ENCODE data around the gene LMOD3. TPM values are rescaled to one million over a fixed set of nuclear protein-coding genes. Genes with fewer than 3 reads are reported as not detected.
A peak's percentile ranks its signal among the peaks of the same experiment; 100 is the strongest.

The LMOD3 gene
- total and polyA plus RNA-seq, 3 experiments from 2014 or later = 0.14 TPM; not detected in 2

GRCh38 chr3:69082805-69083204, 39.6 kb downstream of the LMOD3 start:
- Mint-ChIP-seq H3K36me3 (peaks cover 0 to 31% (median 0%) of the 10 kb centered on the region in 3 donors), H3K4me1 (peaks cover 73 to 78% (median 75%) of the 10 kb centered on the region in 3 donors), H3K27ac (peak overlapping the region; percentile 84 to 99 (median 98)), H3K9me3 (no peaks in the 10 kb centered on the region), H3K27me3 (no peaks in the 10 kb centered on the region), H3K4me3 (peak overlapping the region; percentile 33 to 90 (median 71))
- peaks cover 69% of the 10 kb centered on the region for H3K4me1 ChIP-seq (ENCODE audit: insufficient read depth, low read length)
- H3K36me3 ChIP-seq (ENCODE audit: insufficient read depth, low read length) = no peaks in the 10 kb centered on the region
- H3K27ac ChIP-seq (ENCODE audit: low read depth, low read length) = peak overlapping the region; percentile 17
- peak overlapping the region; percentile 26 for H3K4me3 ChIP-seq (ENCODE audit: low read length)
- H3K9me3 ChIP-seq (ENCODE audit: low read length) = no peaks in the 10 kb centered on the region
- ChIA-PET CTCF (interaction anchor here (1.1 to 1.6 kb wide), 2 partner anchors 30 to 38 kb away, joined by 3 to 5 read pairs; partner anchors contain the start of gene TMF1), POLR2A (interaction anchor here (1.9 kb wide), 1 partner anchor 32 kb away, joined by 5 read pairs; no protein-coding TSS in a partner anchor)
- DNase-seq = peak; percentile 44 to 71 (median 53)
- H3K27me3 ChIP-seq (ENCODE audit: insufficient read depth, low read length, poor library complexity, severe bottlenecking) = no peaks in the 10 kb centered on the region

GRCh38 chr3:69082361-69082760, 40.0 kb downstream of the LMOD3 start:
- Histone ChIP-seq H3K27me3 (ENCODE audit: insufficient read depth, low read length, poor library complexity, severe bottlenecking) (no peaks in the 10 kb centered on the region), H3K27ac (ENCODE audit: low read depth, low read length) (peak overlapping the region; percentile 17), H3K4me3 (ENCODE audit: low read length) (no peak overlapping the region), H3K9me3 (ENCODE audit: low read length) (no peaks in the 10 kb centered on the region), H3K36me3 (ENCODE audit: insufficient read depth, low read length) (no peaks in the 10 kb centered on the region), H3K4me1 (ENCODE audit: insufficient read depth, low read length) (peaks cover 68% of the 10 kb centered on the region)
- CTCF ChIA-PET = interaction anchor here (1.1 to 1.6 kb wide), 2 partner anchors 30 to 38 kb away, joined by 3 to 5 read pairs; partner anchors contain the start of gene TMF1
- no peaks in the 10 kb centered on the region for H3K9me3 Mint-ChIP-seq
- peak overlapping the region in 5 of 7 donors; percentile 33 to 90 (median 76) for H3K4me3 Mint-ChIP-seq
- POLR2A ChIA-PET = interaction anchor here (1.9 kb wide), 1 partner anchor 31 kb away, joined by 5 read pairs; no protein-coding TSS in a partner anchor
- peaks cover 74 to 78% (median 77%) of the 10 kb centered on the region in 3 donors for H3K4me1 Mint-ChIP-seq
- no peak for DNase-seq
- H3K36me3 Mint-ChIP-seq = peaks cover 0 to 32% (median 0%) of the 10 kb centered on the region in 3 donors
- peak overlapping the region; percentile 84 to 99 (median 98) for H3K27ac Mint-ChIP-seq
- no peaks in the 10 kb centered on the region for H3K27me3 Mint-ChIP-seq

GRCh38 chr3:69081583-69082262, 40.7 kb downstream of the LMOD3 start:
- H3K4me1 Mint-ChIP-seq = peaks cover 74 to 79% (median 77%) of the 10 kb centered on the region in 3 donors
- Histone ChIP-seq H3K4me1 (ENCODE audit: insufficient read depth, low read length) (peaks cover 63% of the 10 kb centered on the region), H3K9me3 (ENCODE audit: low read length) (no peaks in the 10 kb centered on the region), H3K4me3 (ENCODE audit: low read length) (peak overlapping the region; percentile 21), H3K27ac (ENCODE audit: low read depth, low read length) (no peak overlapping the region), H3K27me3 (ENCODE audit: insufficient read depth, low read length, poor library complexity, severe bottlenecking) (no peaks in the 10 kb centered on the region), H3K36me3 (ENCODE audit: insufficient read depth, low read length) (no peaks in the 10 kb centered on the region)
- ChIA-PET CTCF (interaction anchor here (1.0 to 1.6 kb wide), 2 partner anchors 29 to 39 kb away, joined by 4 to 5 read pairs; partner anchors contain the start of gene TMF1), POLR2A (interaction anchor here (1.5 to 1.9 kb wide), 3 partner anchors 10 to 30 kb away, joined by 3 to 6 read pairs (median 5); no protein-coding TSS in a partner anchor)
- no peak for DNase-seq
- peaks cover 0 to 34% (median 0%) of the 10 kb centered on the region in 3 donors for H3K36me3 Mint-ChIP-seq
- H3K4me3 Mint-ChIP-seq = peak overlapping the region; percentile 53 to 80 (median 72)
- H3K27me3 Mint-ChIP-seq = no peaks in the 10 kb centered on the region
- H3K9me3 Mint-ChIP-seq = no peaks in the 10 kb centered on the region
- H3K27ac Mint-ChIP-seq = peak overlapping the region; percentile 86 to 99 (median 98)

GRCh38 chr3:69080233-69080920, 42.0 kb downstream of the LMOD3 start, which contains the start of gene UBA3:
Gene UBA3 (minus strand): TSS chr3:69080365. CDS start chr3:69080353, 12 bp downstream.
- peaks cover 63% of the 10 kb centered on the region for H3K4me1 ChIP-seq (ENCODE audit: insufficient read depth, low read length)
- Mint-ChIP-seq H3K9me3 (no peaks in the 10 kb centered on the region), H3K4me1 (peaks cover 70 to 77% (median 73%) of the 10 kb centered on the region in 3 donors), H3K36me3 (peaks cover 0 to 30% (median 0%) of the 10 kb centered on the region in 3 donors), H3K4me3 (peak within 1 kb of the TSS; percentile 80 to 92 (median 87)), H3K27ac (peak within 1 kb of the TSS; percentile 69 to 98 (median 94)), H3K27me3 (no peaks in the 10 kb centered on the region)
- peak within 1 kb of the TSS; percentile 62 for H3K27ac ChIP-seq (ENCODE audit: low read depth, low read length)
- H3K27me3 ChIP-seq (ENCODE audit: insufficient read depth, low read length, poor library complexity, severe bottlenecking) = no peaks in the 10 kb centered on the region
- CTCF ChIA-PET = no interaction called here
- peak; percentile 84 to 94 (median 87) for DNase-seq
- peak within 1 kb of the TSS; percentile 85 for H3K4me3 ChIP-seq (ENCODE audit: low read length)
- POLR2A ChIA-PET = interaction anchor here (1.0 to 1.7 kb wide), 3 partner anchors 11 to 28 kb away, joined by 3 to 6 read pairs (median 3); no protein-coding TSS in a partner anchor
- H3K36me3 ChIP-seq (ENCODE audit: insufficient read depth, low read length) = no peaks in the 10 kb centered on the region
- no peaks in the 10 kb centered on the region for H3K9me3 ChIP-seq (ENCODE audit: low read length)

- H3K36me3 Mint-ChIP-seq = peaks cover 0 to 26% (median 0%) of the 10 kb centered on the region in 3 donors
- peak in 1 of 5 donors; percentile 7 for DNase-seq
- CTCF ChIA-PET = no interaction called here
- H3K27me3 ChIP-seq (ENCODE audit: insufficient read depth, low read length, poor library complexity, severe bottlenecking) = no peaks in the 10 kb centered on the region
- H3K27ac ChIP-seq (ENCODE audit: low read depth, low read length) = peak overlapping the region; percentile 62
- no peaks in the 10 kb centered on the region for H3K27me3 Mint-ChIP-seq
- POLR2A ChIA-PET = interaction anchor here (1.0 to 1.7 kb wide), 3 partner anchors 9 to 27 kb away, joined by 3 to 6 read pairs (median 3); no protein-coding TSS in a partner anchor
- no peaks in the 10 kb centered on the region for H3K9me3 Mint-ChIP-seq
- peak overlapping the region; percentile 69 to 96 (median 84) for H3K27ac Mint-ChIP-seq
- no peaks in the 10 kb centered on the region for H3K36me3 ChIP-seq (ENCODE audit: insufficient read depth, low read length)
- peaks cover 67 to 76% (median 69%) of the 10 kb centered on the region in 3 donors for H3K4me1 Mint-ChIP-seq
- peak overlapping the region; percentile 80 to 92 (median 87) for H3K4me3 Mint-ChIP-seq
- peak overlapping the region; percentile 85 for H3K4me3 ChIP-seq (ENCODE audit: low read length)
- H3K9me3 ChIP-seq (ENCODE audit: low read length) = no peaks in the 10 kb centered on the region
- H3K4me1 ChIP-seq (ENCODE audit: insufficient read depth, low read length) = peaks cover 62% of the 10 kb centered on the region
Measured at GRCh38 chr3:69079269-69080159, 42.9 kb downstream of the LMOD3 start.

GRCh38 chr3:69072928-69073327, 49.5 kb downstream of the LMOD3 start:
- ChIA-PET POLR2A (no interaction called here), CTCF (no interaction called here)
- peak overlapping the region in 6 of 8 donors; percentile 0 to 70 (median 8) for H3K27ac Mint-ChIP-seq
- H3K27me3 Mint-ChIP-seq = no peaks in the 10 kb centered on the region
- H3K36me3 ChIP-seq (ENCODE audit: insufficient read depth, low read length) = peaks cover 3% of the 10 kb centered on the region
- no peaks in the 10 kb centered on the region for H3K9me3 Mint-ChIP-seq
- H3K4me3 ChIP-seq (ENCODE audit: low read length) = no peak overlapping the region
- no peak for DNase-seq
- H3K4me1 ChIP-seq (ENCODE audit: insufficient read depth, low read length) = peaks cover 4% of the 10 kb centered on the region
- H3K36me3 Mint-ChIP-seq = peaks cover 0 to 60% (median 19%) of the 10 kb centered on the region in 3 donors
- no peaks in the 10 kb centered on the region for H3K9me3 ChIP-seq (ENCODE audit: low read length)
- peaks cover 26 to 47% (median 44%) of the 10 kb centered on the region in 3 donors for H3K4me1 Mint-ChIP-seq
- no peak overlapping the region for H3K27ac ChIP-seq (ENCODE audit: low read depth, low read length)
- H3K27me3 ChIP-seq (ENCODE audit: insufficient read depth, low read length, poor library complexity, severe bottlenecking) = no peaks in the 10 kb centered on the region
- H3K4me3 Mint-ChIP-seq = peak overlapping the region in 1 of 7 donors; percentile 16

- no peaks in the 10 kb centered on the region for H3K27me3 ChIP-seq (ENCODE audit: insufficient read depth, low read length, poor library complexity, severe bottlenecking)
- Mint-ChIP-seq H3K27me3 (no peaks in the 10 kb centered on the region), H3K36me3 (peaks cover 4 to 41% (median 14%) of the 10 kb centered on the region in 3 donors), H3K9me3 (no peaks in the 10 kb centered on the region), H3K4me1 (peaks cover 34 to 63% (median 53%) of the 10 kb centered on the region in 3 donors), H3K4me3 (peak overlapping the region in 1 of 7 donors; percentile 65), H3K27ac (peak overlapping the region; percentile 78 to 93 (median 88))
- ChIA-PET POLR2A (interaction anchor here (0.8 kb wide), 1 partner anchor 14 kb away, joined by 3 read pairs; the partner anchor contains the start of gene TMF1), CTCF (no interaction called here)
- H3K4me3 ChIP-seq (ENCODE audit: low read length) = no peak overlapping the region
- no peaks in the 10 kb centered on the region for H3K9me3 ChIP-seq (ENCODE audit: low read length)
- H3K27ac ChIP-seq (ENCODE audit: low read depth, low read length) = no peak overlapping the region
- peaks cover 37% of the 10 kb centered on the region for H3K4me1 ChIP-seq (ENCODE audit: insufficient read depth, low read length)
- H3K36me3 ChIP-seq (ENCODE audit: insufficient read depth, low read length) = peaks cover 9% of the 10 kb centered on the region
- DNase-seq = no peak
Measured at GRCh38 chr3:69066121-69066520, 56.3 kb downstream of the LMOD3 start.

Data from CD8-positive, alpha-beta memory T cell (primary cell).